C4-2B (cell line): Measurements from ENCODE around the gene UNC5CL.

Experiments
- H3K27ac ChIP-seq: fragments of 450-650 bp; 2 replicates; pipeline ENCODE4 v1.5.1; 2017
- ZFX ChIP-seq: fragments of 450-650 bp; IDR thresholded peaks from 2 replicates; pipeline ENCODE4 v1.6.1; 2017
- TF ChIP-seq, protein P1 (sequence below): fragments of 450-650 bp; conservative IDR thresholded peaks from 2 replicates; pipeline ENCODE4 v1.5.1; 2017; ENCODE audit warnings: mild to moderate bottlenecking

Gene UNC5CL

DNA sequence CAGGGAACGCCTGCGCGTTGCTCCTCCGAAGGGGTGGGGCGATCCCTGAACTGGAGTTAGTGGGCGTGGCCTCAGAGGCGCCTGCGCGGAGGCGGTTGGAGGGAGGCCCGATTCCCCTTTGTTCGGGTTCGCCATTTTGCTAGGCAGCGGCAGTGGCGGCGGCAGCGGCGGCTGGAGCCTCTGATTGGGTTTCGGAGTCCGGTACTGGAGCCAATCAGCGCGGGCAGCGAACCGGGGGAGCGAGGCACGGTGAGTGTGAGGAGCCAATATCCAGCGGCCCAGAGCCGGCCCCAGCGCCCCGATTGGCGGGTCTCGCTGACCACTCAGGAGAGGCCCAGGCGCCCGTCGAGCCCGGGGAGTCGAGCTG is 33.8 kb upstream of the UNC5CL start, which contains the start of gene NFYA:
Gene NFYA (plus strand): TSS at position 139 of the 367 bp plus-strand sequence. CDS start 6,116 bp downstream, outside the sequence.
- peak within 1 kb of the TSS; percentile 100 for H3K27ac ChIP-seq
- TF ChIP-seq ZFX = no peak
- TF ChIP-seq, protein P1, sequence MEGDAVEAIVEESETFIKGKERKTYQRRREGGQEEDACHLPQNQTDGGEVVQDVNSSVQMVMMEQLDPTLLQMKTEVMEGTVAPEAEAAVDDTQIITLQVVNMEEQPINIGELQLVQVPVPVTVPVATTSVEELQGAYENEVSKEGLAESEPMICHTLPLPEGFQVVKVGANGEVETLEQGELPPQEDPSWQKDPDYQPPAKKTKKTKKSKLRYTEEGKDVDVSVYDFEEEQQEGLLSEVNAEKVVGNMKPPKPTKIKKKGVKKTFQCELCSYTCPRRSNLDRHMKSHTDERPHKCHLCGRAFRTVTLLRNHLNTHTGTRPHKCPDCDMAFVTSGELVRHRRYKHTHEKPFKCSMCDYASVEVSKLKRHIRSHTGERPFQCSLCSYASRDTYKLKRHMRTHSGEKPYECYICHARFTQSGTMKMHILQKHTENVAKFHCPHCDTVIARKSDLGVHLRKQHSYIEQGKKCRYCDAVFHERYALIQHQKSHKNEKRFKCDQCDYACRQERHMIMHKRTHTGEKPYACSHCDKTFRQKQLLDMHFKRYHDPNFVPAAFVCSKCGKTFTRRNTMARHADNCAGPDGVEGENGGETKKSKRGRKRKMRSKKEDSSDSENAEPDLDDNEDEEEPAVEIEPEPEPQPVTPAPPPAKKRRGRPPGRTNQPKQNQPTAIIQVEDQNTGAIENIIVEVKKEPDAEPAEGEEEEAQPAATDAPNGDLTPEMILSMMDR = no peak

DNA sequence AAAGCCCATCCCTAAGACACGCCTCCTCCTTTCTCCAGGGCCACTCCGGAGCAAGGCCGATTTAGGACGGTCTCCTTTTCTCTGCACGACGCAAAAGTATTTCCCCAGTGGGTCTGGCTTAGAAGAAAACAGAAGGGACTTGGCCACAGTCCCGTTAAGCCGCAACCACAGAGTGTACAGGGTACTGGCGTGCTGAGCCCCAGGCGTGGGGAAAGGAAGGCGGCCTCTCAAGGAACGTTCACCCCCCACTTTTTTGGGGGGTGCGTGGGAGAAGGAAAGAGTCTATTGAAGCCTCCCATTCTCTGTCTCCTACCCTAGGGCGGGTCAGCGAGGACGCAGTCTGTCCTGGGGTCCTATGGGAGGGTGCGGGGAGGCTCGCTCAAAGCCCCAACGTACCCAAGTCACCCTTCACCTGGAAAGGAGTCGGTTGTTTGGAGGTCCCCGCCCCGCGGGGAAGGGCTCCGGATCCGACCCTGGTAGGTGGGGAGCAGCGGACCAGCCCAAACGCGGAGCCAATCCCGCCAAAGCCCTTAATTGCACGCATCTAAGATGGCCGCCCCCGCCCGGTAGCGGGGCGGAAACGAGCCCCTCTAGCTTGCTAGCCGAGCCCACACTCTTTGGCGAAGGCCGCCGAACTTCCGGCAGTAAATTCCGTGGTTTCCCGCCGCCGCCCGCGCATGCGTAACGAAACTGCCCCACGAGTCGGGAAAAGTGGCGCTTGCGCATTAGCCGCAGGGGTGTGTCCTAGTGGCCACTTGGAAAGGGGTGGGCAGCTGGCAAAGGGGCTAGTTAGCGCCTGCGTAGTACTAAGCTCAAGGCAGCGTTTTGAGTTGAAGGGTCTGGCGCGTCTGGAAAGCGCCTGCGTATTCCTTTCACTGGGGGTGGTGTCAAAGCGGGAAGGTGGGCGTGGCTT is 33.2 kb upstream of the UNC5CL start, which contains the start of gene OARD1:
Gene OARD1 (minus strand): TSS at position 434 of the 913 bp plus-strand sequence. CDS start 722 bp downstream, outside the sequence.
- TF ChIP-seq ZFX = no peak
- TF ChIP-seq, protein P1 = no peak
- peak within 1 kb of the TSS; percentile 100 for H3K27ac ChIP-seq

DNA sequence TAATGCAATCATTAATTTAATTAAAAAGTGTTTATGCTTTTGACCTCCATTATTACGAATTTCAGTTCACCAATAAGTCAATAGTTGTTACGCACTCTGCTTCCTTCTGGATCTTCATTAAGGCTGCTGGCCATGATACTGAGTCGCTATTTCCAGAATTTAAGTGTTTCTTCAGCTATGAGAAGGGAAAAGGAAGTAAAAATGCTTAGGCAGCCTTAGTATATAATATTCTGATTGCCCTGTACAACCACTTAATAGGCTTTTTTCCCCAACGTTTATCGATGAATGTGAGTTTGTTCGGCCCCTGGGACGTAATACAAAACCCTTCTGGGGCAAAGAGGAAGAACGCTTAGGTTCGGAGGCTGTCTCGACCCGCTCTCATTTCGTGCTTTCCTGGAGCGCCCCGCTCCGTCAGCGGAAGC is 32.5 kb upstream of the UNC5CL start:
- peak overlapping the region; percentile 100 for H3K27ac ChIP-seq

DNA sequence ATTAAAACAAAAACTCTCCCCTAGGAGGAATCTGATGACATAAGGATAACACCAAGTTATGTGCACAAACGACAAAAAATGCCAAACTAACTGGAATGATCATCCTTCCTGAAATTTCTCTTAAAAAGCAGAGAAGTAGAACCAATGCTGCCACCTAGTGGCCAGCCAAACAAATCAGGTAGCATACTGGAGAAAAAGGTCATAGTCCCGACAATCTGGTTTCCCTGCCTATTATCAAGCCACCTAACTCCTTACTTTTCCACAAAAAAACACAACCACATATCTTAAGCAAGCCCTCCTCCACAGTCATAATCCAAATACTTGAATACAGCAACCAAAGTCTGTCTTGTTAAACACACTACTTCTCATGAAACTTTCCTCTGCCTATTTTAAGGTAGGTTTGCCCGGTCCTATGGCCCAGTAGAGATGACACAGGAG is 27.9 kb upstream of the UNC5CL start:
- no peak overlapping the region for H3K27ac ChIP-seq
- TF ChIP-seq ZFX = no peak
- TF ChIP-seq, protein P1 = peak; percentile 91

More for the DNA sequence above, 32.5 kb upstream of the UNC5CL start:
- no peak for TF ChIP-seq ZFX
- TF ChIP-seq, protein P1 = no peak; the same call in 1 of the 2 replicates

DNA sequence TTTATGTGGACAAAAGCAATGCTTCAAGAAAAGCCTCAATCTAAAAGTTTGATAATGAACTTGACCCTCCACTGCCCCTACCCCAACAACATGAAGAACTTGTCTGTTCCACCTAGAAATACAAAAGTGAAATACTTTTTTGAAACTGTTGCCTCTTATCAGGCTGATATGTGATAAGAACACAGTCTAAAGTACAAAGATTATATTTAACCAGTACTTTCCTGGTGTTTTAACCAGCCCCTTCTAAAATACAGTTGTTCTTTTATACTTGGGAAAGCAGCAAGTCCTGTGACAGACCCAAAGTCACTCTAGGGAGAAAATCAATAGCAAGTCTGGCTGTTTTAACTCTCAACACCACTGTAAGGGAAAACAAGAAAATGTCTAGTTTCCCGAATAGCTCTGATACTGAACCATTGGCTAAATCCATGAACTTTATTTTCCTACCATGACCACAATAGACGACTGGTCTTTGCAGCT is 26.6 kb upstream of the UNC5CL start:
- TF ChIP-seq, protein P1 = no peak
- no peak for TF ChIP-seq ZFX
- H3K27ac ChIP-seq = no peak overlapping the region

DNA sequence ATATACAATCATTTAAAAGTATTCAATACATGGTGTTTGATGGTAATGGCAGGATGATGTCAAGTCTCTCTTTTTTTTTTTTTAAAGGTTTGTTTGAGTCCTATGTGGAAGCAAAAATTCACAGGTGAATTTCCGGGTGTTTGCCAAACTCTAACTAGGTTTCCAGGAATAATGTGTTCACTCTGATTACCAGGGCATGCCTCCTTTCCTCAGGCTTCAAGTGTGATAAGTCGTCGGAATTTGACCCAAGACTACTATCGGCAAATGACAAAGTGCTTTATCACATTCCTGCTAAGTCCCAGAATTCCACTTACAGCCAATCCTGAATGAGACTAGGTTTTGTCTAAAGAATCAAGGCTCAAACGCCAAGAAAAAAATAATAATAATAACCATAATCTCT is 25.8 kb upstream of the UNC5CL start:
- H3K27ac ChIP-seq = no peak overlapping the region
- TF ChIP-seq ZFX = no peak
- TF ChIP-seq, protein P1 = no peak

DNA sequence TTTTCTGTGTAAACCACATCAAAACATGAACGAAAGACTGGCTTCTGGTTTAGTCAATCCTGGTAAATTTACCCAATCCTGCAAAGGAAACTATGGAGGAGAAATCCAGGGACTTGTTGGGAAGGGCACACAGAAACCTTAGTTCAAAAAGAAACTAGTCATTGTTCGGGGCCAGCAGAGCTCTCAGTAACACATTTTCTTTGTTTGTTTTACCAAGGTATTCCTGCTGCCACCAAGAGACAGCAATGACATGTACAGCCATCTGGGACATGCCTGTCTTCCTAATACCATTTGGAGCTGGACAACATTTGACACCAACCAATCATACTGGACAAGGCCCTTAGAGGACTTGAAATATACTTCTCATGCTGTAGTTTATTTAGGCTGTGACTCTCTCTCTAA is 24.9 kb upstream of the UNC5CL start:
- TF ChIP-seq ZFX = no peak
- TF ChIP-seq, protein P1 = no peak
- no peak overlapping the region for H3K27ac ChIP-seq
